GM23338 (cell line): Measurements from ENCODE around the gene FOXP4. TPM values are rescaled to one million over a fixed set of nuclear protein-coding genes. Genes with fewer than 3 reads are reported as not detected.

Experiments used
- ATAC-seq: fragments of 200-7000 bp; cut with Tn5 transposase; 3 replicates; pipeline ENCODE4 v1.9.1; 2020
- DNase-seq: peaks from one replicate; pipeline ENCODE4 v3.0.0-alpha.2; 2015; ENCODE audit warnings: low spot score
- H2AFZ ChIP-seq: fragments of 200-600 bp; sonication (generic); 2 replicates; pipeline ENCODE4 v1.8.0; 2016; ENCODE audit warnings: antibody characterized with exemption, mild to moderate bottlenecking, moderate library complexity
- H3F3A ChIP-seq: fragments of 200-600 bp; sonication (generic); replicated peaks from 2 replicates; pipeline ENCODE4 v1.8.0; 2017; ENCODE audit warnings: antibody characterized with exemption, mixed run types, low read depth
- H3K27ac ChIP-seq: fragments of 200-600 bp; sonication (generic); 2 replicates; pipeline ENCODE4 v1.6.1; 2016; ENCODE audit warnings: low read depth
- H3K27me3 ChIP-seq: fragments of 200-600 bp; sonication (generic); 2 replicates; pipeline ENCODE4 v1.8.0; 2016; ENCODE audit warnings: mild to moderate bottlenecking, mixed run types, moderate library complexity; ENCODE audit not compliant: insufficient read depth
- H3K36me3 ChIP-seq: fragments of 200-600 bp; sonication (generic); 2 replicates; pipeline ENCODE4 v1.8.0; 2016; ENCODE audit warnings: mild to moderate bottlenecking; ENCODE audit not compliant: insufficient read depth
- H3K4me1 ChIP-seq: fragments of 200-600 bp; sonication (generic); 2 replicates; pipeline ENCODE4 v1.8.0; 2016; ENCODE audit warnings: mild to moderate bottlenecking, moderate library complexity; ENCODE audit not compliant: insufficient read depth
- H3K4me2 ChIP-seq: fragments of 200-600 bp; sonication (generic); 2 replicates; pipeline ENCODE4 v1.7.1; 2017; ENCODE audit warnings: mixed run types
- H3K4me3 ChIP-seq: fragments of 200-600 bp; sonication (generic); 2 replicates; pipeline ENCODE4 v1.6.1; 2016; ENCODE audit warnings: mixed run types
- H3K79me2 ChIP-seq: fragments of 200-600 bp; sonication (generic); replicated peaks from 2 replicates; pipeline ENCODE4 v1.8.0; 2017; ENCODE audit warnings: mild to moderate bottlenecking; ENCODE audit not compliant: insufficient read depth
- H3K9me2 ChIP-seq: fragments of 200-600 bp; sonication (generic); 2 replicates; pipeline ENCODE4 v1.8.0; 2017; ENCODE audit not compliant: insufficient read depth
- H4K20me1 ChIP-seq: fragments of 200-600 bp; sonication (generic); replicated peaks from 2 replicates; pipeline ENCODE4 v1.8.0; 2017; ENCODE audit warnings: mild to moderate bottlenecking; ENCODE audit not compliant: insufficient read depth
- H3K27ac Mint-ChIP-seq: 2 replicates; pipeline ENCODE4 v1.8.0; 2020; ENCODE audit warnings: inconsistent platforms, mild to moderate bottlenecking, moderate library complexity, mixed read lengths
- H3K27me3 Mint-ChIP-seq: 3 replicates; pipeline ENCODE4 v1.8.0; 2022; ENCODE audit warnings: low read depth, mild to moderate bottlenecking, moderate library complexity, mixed read lengths, inconsistent platforms; ENCODE audit not compliant: insufficient read depth, poor library complexity
- H3K36me3 Mint-ChIP-seq: 3 replicates; pipeline ENCODE4 v1.8.0; 2021; ENCODE audit warnings: low read depth, mild to moderate bottlenecking, inconsistent platforms, moderate library complexity, mixed read lengths
- H3K4me1 Mint-ChIP-seq: 3 replicates; pipeline ENCODE4 v1.8.0; 2020; ENCODE audit warnings: mild to moderate bottlenecking, inconsistent platforms, mixed read lengths
- H3K4me3 Mint-ChIP-seq: 3 replicates; pipeline ENCODE4 v1.8.0; 2021; ENCODE audit warnings: moderate library complexity, mild to moderate bottlenecking, inconsistent platforms, mixed read lengths
- H3K9me3 Mint-ChIP-seq: 3 replicates; pipeline ENCODE4 v1.8.0; 2020; ENCODE audit warnings: moderate library complexity, mild to moderate bottlenecking, inconsistent platforms, mixed read lengths
- CREB1 ChIP-seq: fragments of 250-450 bp; sonication (Bioruptor Pico); IDR thresholded peaks from 2 replicates; pipeline ENCODE4 v1.5.0; 2020; ENCODE audit warnings: low read depth, mild to moderate bottlenecking, moderate library complexity
- CTCF ChIP-seq, 2 experiments: fragments of 200-600 bp in 1 of 2; sonication (generic) in 1 of 2; conservative IDR thresholded peaks; 2 replicates each; pipeline versions ENCODE4 v1.5.1 to v1.6.1; 2016 to 2017; ENCODE audit warnings: antibody characterized with exemption in 2 of 2, low read depth in 2 of 2, mild to moderate bottlenecking in 2 of 2, moderate library complexity in 1 of 2
- EZH2 ChIP-seq: fragments of 200-600 bp; sonication (generic); IDR thresholded peaks from one replicate; pipeline ENCODE4 v1.8.0; 2017; ENCODE audit warnings: antibody characterized with exemption, mild to moderate bottlenecking, low read depth; ENCODE audit not compliant: unreplicated experiment
- EZH2phosphoT487 ChIP-seq: fragments of 200-600 bp; sonication (generic); IDR thresholded peaks from one replicate; pipeline ENCODE4 v1.8.1; 2018; ENCODE audit warnings: antibody characterized with exemption; ENCODE audit not compliant: unreplicated experiment
- JUNB ChIP-seq: IDR thresholded peaks from one replicate; pipeline ENCODE4 v1.6.1; 2016; ENCODE audit warnings: antibody characterized with exemption; ENCODE audit not compliant: unreplicated experiment
- NANOG ChIP-seq: IDR thresholded peaks from 2 replicates; pipeline ENCODE4 v1.6.1; 2016; ENCODE audit warnings: antibody characterized with exemption, borderline replicate concordance
- POLR2AphosphoS5 ChIP-seq: IDR thresholded peaks from 2 replicates; pipeline ENCODE4 v1.6.1; 2016; ENCODE audit warnings: antibody characterized with exemption, low read depth
- REST ChIP-seq: IDR thresholded peaks from one replicate; pipeline ENCODE4 v1.6.1; 2018; ENCODE audit warnings: antibody characterized with exemption; ENCODE audit not compliant: unreplicated experiment
- STAT1 ChIP-seq: IDR thresholded peaks from one replicate; pipeline ENCODE4 v1.6.1; 2016; ENCODE audit warnings: antibody characterized with exemption; ENCODE audit not compliant: unreplicated experiment
- ZNF114 ChIP-seq: fragments of 250-450 bp; sonication (Bioruptor Pico); IDR thresholded peaks from 2 replicates; pipeline ENCODE4 v1.5.0; 2020; ENCODE audit warnings: mild to moderate bottlenecking, moderate library complexity
- ZNF331 ChIP-seq: fragments of 250-450 bp; sonication (Bioruptor Pico); IDR thresholded peaks from 2 replicates; pipeline ENCODE4 v1.5.0; 2020; ENCODE audit warnings: low read depth, mild to moderate bottlenecking, moderate library complexity
- polyA plus RNA-seq: library from polyadenylated mRNA; unstranded; fragments of >200 nt; fragmentation: Nextera tagmentation; extraction: Ambion mirVana; gene quantifications from 2 replicates; pipeline ENCODE4 v1.2.1, GENCODE V29; 2016
- total RNA-seq: library from RNA; depleted of rRNA; stranded (reverse); fragments of >200 nt; shearing (Covaris generic); gene quantifications from 2 replicates; pipeline ENCODE4 v1.2.3, GENCODE V29; 2014
- TF ChIP-seq, protein P1 (sequence below): IDR thresholded peaks from 2 replicates; pipeline ENCODE4 v1.6.1; 2016; ENCODE audit warnings: antibody characterized with exemption
- TF ChIP-seq, protein P2 (sequence below): fragments of 250-450 bp; sonication (Bioruptor Pico); IDR thresholded peaks from 2 replicates; pipeline ENCODE4 v1.5.0; 2020; ENCODE audit warnings: mild to moderate bottlenecking, moderate library complexity

Gene FOXP4
- total and polyA plus RNA-seq, 2 experiments from 2014 or later, result 5.1 to 13.5 TPM

DNA sequence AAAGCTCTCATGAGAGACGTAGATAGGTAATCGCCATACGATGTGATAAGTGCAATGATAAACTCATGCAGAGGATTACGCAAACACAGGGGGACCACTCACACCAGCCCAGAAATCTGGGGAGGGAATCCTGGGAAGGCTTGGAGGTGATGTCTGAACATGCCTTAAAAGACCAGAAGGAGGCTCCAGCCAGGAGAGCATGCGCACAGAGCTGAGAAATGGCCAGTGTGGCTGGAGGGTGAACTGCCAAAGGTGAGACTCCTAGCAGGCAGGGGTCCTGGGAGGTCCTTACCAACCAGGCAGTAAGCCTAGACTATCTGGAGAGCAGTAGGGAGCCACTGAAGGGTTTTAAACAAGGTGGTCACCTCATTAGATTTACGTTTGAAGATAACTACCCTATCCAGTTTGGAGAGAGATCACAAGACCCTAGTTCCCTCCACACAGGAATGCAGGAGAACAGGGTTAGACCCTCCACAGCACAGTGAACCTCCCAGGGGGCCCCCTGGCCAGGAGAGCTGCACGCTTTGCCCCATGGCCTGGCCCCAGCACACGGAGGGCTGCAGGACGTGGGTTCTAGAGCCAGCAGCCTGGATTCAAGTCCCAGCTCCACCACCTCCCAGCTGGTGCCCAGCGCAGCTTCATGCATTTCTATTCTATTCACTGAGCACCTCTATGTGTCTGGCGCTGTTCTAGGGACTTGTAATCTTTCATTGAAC, 105.2 kb downstream of the FOXP4 start:
- Histone ChIP-seq H3K4me2 (no peak overlapping the region), H3K27me3 (no peaks in the 10 kb centered on the region), H3K36me3 (no peaks in the 10 kb centered on the region), H3K4me3 (no peak overlapping the region), H3K79me2 (no peaks in the 10 kb centered on the region), H3K27ac (no peak overlapping the region), H3F3A (no peaks in the 10 kb centered on the region), H3K4me1 (peaks cover 3% of the 10 kb centered on the region; the same call in 1 of the 2 replicates), H4K20me1 (no peaks in the 10 kb centered on the region; the same call in 1 of the 2 replicates), H3K9me2 (no peaks in the 10 kb centered on the region), H2AFZ (no peak overlapping the region)
- TF ChIP-seq JUNB (no peak), EZH2 (no peak), EZH2phosphoT487 (no peak), STAT1 (no peak), NANOG (no peak), REST (no peak), CTCF (conservative IDR thresholded peaks at IDR 0.05; ENCODE audit: low read depth in 2 of 2) (no peak), ZNF331 (CRISPR knock-in tag) (no peak), CREB1 (CRISPR knock-in tag) (no peak), POLR2AphosphoS5 (no peak), ZNF114 (CRISPR knock-in tag) (no peak)
- TF ChIP-seq, protein P1, sequence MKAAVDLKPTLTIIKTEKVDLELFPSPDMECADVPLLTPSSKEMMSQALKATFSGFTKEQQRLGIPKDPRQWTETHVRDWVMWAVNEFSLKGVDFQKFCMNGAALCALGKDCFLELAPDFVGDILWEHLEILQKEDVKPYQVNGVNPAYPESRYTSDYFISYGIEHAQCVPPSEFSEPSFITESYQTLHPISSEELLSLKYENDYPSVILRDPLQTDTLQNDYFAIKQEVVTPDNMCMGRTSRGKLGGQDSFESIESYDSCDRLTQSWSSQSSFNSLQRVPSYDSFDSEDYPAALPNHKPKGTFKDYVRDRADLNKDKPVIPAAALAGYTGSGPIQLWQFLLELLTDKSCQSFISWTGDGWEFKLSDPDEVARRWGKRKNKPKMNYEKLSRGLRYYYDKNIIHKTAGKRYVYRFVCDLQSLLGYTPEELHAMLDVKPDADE, result no peak
- TF ChIP-seq, protein P2, sequence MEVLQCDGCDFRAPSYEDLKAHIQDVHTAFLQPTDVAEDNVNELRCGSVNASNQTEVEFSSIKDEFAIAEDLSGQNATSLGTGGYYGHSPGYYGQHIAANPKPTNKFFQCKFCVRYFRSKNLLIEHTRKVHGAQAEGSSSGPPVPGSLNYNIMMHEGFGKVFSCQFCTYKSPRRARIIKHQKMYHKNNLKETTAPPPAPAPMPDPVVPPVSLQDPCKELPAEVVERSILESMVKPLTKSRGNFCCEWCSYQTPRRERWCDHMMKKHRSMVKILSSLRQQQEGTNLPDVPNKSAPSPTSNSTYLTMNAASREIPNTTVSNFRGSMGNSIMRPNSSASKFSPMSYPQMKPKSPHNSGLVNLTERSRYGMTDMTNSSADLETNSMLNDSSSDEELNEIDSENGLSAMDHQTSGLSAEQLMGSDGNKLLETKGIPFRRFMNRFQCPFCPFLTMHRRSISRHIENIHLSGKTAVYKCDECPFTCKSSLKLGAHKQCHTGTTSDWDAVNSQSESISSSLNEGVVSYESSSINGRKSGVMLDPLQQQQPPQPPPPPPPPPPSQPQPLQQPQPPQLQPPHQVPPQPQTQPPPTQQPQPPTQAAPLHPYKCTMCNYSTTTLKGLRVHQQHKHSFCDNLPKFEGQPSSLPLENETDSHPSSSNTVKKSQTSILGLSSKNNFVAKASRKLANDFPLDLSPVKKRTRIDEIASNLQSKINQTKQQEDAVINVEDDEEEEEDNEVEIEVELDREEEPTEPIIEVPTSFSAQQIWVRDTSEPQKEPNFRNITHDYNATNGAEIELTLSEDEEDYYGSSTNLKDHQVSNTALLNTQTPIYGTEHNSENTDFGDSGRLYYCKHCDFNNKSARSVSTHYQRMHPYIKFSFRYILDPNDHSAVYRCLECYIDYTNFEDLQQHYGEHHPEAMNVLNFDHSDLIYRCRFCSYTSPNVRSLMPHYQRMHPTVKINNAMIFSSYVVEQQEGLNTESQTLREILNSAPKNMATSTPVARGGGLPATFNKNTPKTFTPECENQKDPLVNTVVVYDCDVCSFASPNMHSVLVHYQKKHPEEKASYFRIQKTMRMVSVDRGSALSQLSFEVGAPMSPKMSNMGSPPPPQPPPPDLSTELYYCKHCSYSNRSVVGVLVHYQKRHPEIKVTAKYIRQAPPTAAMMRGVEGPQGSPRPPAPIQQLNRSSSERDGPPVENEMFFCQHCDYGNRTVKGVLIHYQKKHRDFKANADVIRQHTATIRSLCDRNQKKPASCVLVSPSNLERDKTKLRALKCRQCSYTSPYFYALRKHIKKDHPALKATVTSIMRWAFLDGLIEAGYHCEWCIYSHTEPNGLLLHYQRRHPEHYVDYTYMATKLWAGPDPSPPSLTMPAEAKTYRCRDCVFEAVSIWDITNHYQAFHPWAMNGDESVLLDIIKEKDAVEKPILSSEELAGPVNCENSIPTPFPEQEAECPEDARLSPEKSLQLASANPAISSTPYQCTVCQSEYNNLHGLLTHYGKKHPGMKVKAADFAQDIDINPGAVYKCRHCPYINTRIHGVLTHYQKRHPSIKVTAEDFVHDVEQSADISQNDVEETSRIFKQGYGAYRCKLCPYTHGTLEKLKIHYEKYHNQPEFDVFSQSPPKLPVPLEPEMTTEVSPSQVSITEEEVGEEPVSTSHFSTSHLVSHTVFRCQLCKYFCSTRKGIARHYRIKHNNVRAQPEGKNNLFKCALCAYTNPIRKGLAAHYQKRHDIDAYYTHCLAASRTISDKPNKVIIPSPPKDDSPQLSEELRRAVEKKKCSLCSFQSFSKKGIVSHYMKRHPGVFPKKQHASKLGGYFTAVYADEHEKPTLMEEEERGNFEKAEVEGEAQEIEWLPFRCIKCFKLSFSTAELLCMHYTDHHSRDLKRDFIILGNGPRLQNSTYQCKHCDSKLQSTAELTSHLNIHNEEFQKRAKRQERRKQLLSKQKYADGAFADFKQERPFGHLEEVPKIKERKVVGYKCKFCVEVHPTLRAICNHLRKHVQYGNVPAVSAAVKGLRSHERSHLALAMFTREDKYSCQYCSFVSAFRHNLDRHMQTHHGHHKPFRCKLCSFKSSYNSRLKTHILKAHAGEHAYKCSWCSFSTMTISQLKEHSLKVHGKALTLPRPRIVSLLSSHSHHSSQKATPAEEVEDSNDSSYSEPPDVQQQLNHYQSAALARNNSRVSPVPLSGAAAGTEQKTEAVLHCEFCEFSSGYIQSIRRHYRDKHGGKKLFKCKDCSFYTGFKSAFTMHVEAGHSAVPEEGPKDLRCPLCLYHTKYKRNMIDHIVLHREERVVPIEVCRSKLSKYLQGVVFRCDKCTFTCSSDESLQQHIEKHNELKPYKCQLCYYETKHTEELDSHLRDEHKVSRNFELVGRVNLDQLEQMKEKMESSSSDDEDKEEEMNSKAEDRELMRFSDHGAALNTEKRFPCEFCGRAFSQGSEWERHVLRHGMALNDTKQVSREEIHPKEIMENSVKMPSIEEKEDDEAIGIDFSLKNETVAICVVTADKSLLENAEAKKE (CRISPR knock-in tag), result no peak
- Mint-ChIP-seq H3K4me3 (no peak overlapping the region), H3K27me3 (peaks cover 5% of the 10 kb centered on the region), H3K36me3 (peaks cover 48% of the 10 kb centered on the region), H3K9me3 (no peaks in the 10 kb centered on the region), H3K27ac (no peak overlapping the region), H3K4me1 (peaks cover 18% of the 10 kb centered on the region)
- DNase-seq (no peak), ATAC-seq (no peak)
